Vagina (tissue), 2 donors: ENCODE measurements around the gene AHI1.

Source experiments
- CTCF ChIP-seq, 3 experiments: fragments of 450-650 bp in 2 of 3; fragments of 200-600 bp in 1 of 3; sonication (generic) in 1 of 3; IDR thresholded peaks; one replicate each; pipeline ENCODE4 v1.5.1; 2017 to 2019; ENCODE audit warnings: antibody characterized with exemption in 3 of 3, mild to moderate bottlenecking in 2 of 3, moderate library complexity in 2 of 3
- POLR2A ChIP-seq, 2 donors: fragments of 450-650 bp; IDR thresholded peaks; one replicate each; pipeline ENCODE4 v1.6.1; 2017; ENCODE audit warnings: antibody characterized with exemption in 2 of 2, mild to moderate bottlenecking in 2 of 2, moderate library complexity in 2 of 2
- POLR2AphosphoS5 ChIP-seq, 2 donors: sonication (generic); formaldehyde crosslinking; IDR thresholded peaks; one replicate each; pipeline ENCODE4 v1.9.0; 2017; ENCODE audit warnings: antibody characterized with exemption in 2 of 2, mild to moderate bottlenecking in 2 of 2, low read depth in 1 of 2; ENCODE audit not compliant: insufficient read depth in 1 of 2

- TF ChIP-seq POLR2A (IDR thresholded peaks at IDR 0.05) (no peak), CTCF (IDR thresholded peaks at IDR 0.05) (no peak), POLR2AphosphoS5 (IDR thresholded peaks at IDR 0.05; ENCODE audit: insufficient read depth in 1 of 2, low read depth in 1 of 2) (no peak)
Measured at GRCh38 chr6:135314543-135314942, 183.0 kb downstream of the AHI1 start.
